ENCODE measurements around the gene LNX2.

DNA sequence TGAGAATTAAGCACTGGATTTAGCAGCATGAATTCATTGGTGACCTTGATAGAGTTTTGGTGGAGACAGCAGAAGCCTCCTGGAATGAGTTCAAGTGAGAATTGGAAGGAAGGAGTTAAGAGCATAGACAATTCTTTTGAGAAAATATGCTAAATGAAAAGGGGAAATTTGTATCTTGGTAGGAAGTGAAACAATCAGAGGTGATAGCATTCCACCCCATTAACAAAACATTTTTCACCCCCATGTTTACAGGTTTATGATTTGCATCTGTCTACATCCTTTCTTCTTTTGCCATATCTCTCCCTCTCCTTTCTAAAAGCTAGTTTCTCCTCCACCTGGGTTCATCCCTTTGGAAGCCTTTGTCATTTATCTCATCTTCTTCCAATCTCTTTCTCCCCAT lies 27.5 kb downstream of the LNX2 start:
- no peak for TF ChIP-seq POLR2AphosphoS5 (IDR thresholded peaks at IDR 0.05; ENCODE audit: low read depth, low read length)
- TF ChIP-seq, protein P1, sequence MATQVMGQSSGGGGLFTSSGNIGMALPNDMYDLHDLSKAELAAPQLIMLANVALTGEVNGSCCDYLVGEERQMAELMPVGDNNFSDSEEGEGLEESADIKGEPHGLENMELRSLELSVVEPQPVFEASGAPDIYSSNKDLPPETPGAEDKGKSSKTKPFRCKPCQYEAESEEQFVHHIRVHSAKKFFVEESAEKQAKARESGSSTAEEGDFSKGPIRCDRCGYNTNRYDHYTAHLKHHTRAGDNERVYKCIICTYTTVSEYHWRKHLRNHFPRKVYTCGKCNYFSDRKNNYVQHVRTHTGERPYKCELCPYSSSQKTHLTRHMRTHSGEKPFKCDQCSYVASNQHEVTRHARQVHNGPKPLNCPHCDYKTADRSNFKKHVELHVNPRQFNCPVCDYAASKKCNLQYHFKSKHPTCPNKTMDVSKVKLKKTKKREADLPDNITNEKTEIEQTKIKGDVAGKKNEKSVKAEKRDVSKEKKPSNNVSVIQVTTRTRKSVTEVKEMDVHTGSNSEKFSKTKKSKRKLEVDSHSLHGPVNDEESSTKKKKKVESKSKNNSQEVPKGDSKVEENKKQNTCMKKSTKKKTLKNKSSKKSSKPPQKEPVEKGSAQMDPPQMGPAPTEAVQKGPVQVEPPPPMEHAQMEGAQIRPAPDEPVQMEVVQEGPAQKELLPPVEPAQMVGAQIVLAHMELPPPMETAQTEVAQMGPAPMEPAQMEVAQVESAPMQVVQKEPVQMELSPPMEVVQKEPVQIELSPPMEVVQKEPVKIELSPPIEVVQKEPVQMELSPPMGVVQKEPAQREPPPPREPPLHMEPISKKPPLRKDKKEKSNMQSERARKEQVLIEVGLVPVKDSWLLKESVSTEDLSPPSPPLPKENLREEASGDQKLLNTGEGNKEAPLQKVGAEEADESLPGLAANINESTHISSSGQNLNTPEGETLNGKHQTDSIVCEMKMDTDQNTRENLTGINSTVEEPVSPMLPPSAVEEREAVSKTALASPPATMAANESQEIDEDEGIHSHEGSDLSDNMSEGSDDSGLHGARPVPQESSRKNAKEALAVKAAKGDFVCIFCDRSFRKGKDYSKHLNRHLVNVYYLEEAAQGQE (IDR thresholded peaks at IDR 0.05; ENCODE audit: insufficient read depth in 1 of 2, low read depth in 2 of 2, low read length in 2 of 2) = no peak
- no peak for TF ChIP-seq SIN3A (IDR thresholded peaks at IDR 0.05; ENCODE audit: borderline replicate concordance, insufficient read depth, low read length)
- TF ChIP-seq TAF1 (IDR thresholded peaks at IDR 0.05; ENCODE audit: borderline replicate concordance, insufficient read depth, low read length) = no peak
